GM12891 (cell line): Measurements from ENCODE around the gene PRF1.
A peak's percentile ranks its signal among the peaks of the same experiment; 100 is the strongest.

ENCODE experiments used
- DNase-seq: peaks from one replicate; pipeline ENCODE4 v3.0.0; 2011; ENCODE audit warnings: low spot score; ENCODE audit not compliant: insufficient read length
- FAIRE-seq: peaks from 2 replicates; lab custom pipeline; 2011; peaks lifted over from hg19 to GRCh38; lab: Jason Lieb, UNC
- PAX5 ChIP-seq: IDR thresholded peaks from 2 replicates; pipeline ENCODE4 v1.6.1; 2011; ENCODE audit warnings: low read length, moderate library complexity, mild to moderate bottlenecking; ENCODE audit not compliant: insufficient read depth, severe bottlenecking
- POLR2A ChIP-seq: IDR thresholded peaks from 2 replicates; pipeline ENCODE4 v1.6.1; 2011; ENCODE audit warnings: low read depth, low read length, control low read depth
- POLR2AphosphoS5 ChIP-seq: IDR thresholded peaks from 2 replicates; pipeline ENCODE4 v1.6.1; 2011; ENCODE audit warnings: low read depth, low read length, control low read depth
- POU2F2 ChIP-seq: IDR thresholded peaks from 2 replicates; pipeline ENCODE4 v1.6.1; 2011; ENCODE audit warnings: low read depth, mild to moderate bottlenecking, control low read depth, low read length, moderate library complexity
- SPI1 ChIP-seq: IDR thresholded peaks from 2 replicates; pipeline ENCODE4 v1.6.1; 2011; ENCODE audit warnings: low read depth, low read length, control low read depth
- TAF1 ChIP-seq: IDR thresholded peaks from 2 replicates; pipeline ENCODE4 v1.6.1; 2011; ENCODE audit warnings: low read depth, low read length, control low read depth

Gene PRF1

GRCh38 chr10:70578371-70578947, 24.1 kb downstream of the PRF1 start:
- FAIRE-seq (peak; percentile 97), DNase-seq (no peak)
- TF ChIP-seq SPI1: peak; percentile 84
- TF ChIP-seq TAF1: no peak
- TF ChIP-seq PAX5: peak; percentile 20
- TF ChIP-seq POLR2AphosphoS5: no peak
- TF ChIP-seq POU2F2: peak; percentile 64; the same call in 1 of the 2 replicates
- TF ChIP-seq POLR2A: no peak

GRCh38 chr10:70576803-70577517, 25.6 kb downstream of the PRF1 start:
- no peak for TF ChIP-seq POU2F2
- no peak for TF ChIP-seq SPI1
- no peak for TF ChIP-seq POLR2A
- no peak for TF ChIP-seq PAX5
- no peak for TF ChIP-seq POLR2AphosphoS5
- no peak for TF ChIP-seq TAF1
- DNase-seq (no peak), FAIRE-seq (no peak)

GRCh38 chr10:70575874-70576802, 26.4 kb downstream of the PRF1 start:
- no peak for TF ChIP-seq SPI1
- TF ChIP-seq POLR2AphosphoS5: 0 out of 2 replicates have a peak, but pooled peaks have one; percentile 37
- no peak for TF ChIP-seq PAX5
- no peak for TF ChIP-seq TAF1
- peak; percentile 33; the same call in 1 of the 2 replicates for TF ChIP-seq POU2F2
- TF ChIP-seq POLR2A: no peak
- no peak for DNase-seq
- peak; percentile 95 for FAIRE-seq

- peak; percentile 60 for FAIRE-seq
- no peak for DNase-seq
- TF ChIP-seq POLR2A (no peak), POU2F2 (no peak), TAF1 (no peak), SPI1 (no peak), POLR2AphosphoS5 (no peak), PAX5 (no peak)
These were observed 27.1 kb downstream of the PRF1 start for GRCh38 chr10:70575486-70575873.

- DNase-seq (no peak), FAIRE-seq (no peak)
- TF ChIP-seq PAX5 (no peak), SPI1 (no peak), POU2F2 (no peak), POLR2AphosphoS5 (no peak)
These were observed 28.7 kb downstream of the PRF1 start for GRCh38 chr10:70573599-70574506.

- TF ChIP-seq POU2F2 (no peak), POLR2A (no peak), TAF1 (no peak), SPI1 (no peak), POLR2AphosphoS5 (no peak), PAX5 (no peak)
- peak; percentile 38 for FAIRE-seq
- DNase-seq: no peak
These were observed 30.7 kb downstream of the PRF1 start for GRCh38 chr10:70571636-70572439.

- DNase-seq: no peak
- TF ChIP-seq PAX5: no peak
- no peak for TF ChIP-seq SPI1
- TF ChIP-seq TAF1: no peak
- no peak for FAIRE-seq
These were observed 31.3 kb downstream of the PRF1 start for GRCh38 chr10:70571236-70571635.
